GM21528 (cell line): ENCODE measurements around the gene LETM1.

Source experiments
- ATAC-seq: cut with Tn5 transposase; IDR thresholded peaks from one replicate; pipeline ENCODE4 v1.9.1; 2021; ENCODE audit warnings: mild to moderate bottlenecking, moderate library complexity; ENCODE audit not compliant: unreplicated experiment, low FRiP score

Gene LETM1

GRCh38 chr4:1808851-1809753 is 46.9 kb downstream of the LETM1 start:
- ATAC-seq = no peak

DNA sequence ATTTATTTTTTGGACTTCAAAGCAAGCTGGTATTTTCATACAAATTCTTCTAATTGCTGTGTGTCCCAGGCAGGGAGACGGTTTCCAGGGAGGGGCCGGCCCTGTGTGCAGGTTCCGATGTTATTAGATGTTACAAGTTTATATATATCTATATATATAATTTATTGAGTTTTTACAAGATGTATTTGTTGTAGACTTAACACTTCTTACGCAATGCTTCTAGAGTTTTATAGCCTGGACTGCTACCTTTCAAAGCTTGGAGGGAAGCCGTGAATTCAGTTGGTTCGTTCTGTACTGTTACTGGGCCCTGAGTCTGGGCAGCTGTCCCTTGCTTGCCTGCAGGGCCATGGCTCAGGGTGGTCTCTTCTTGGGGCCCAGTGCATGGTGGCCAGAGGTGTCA is 47.6 kb downstream of the LETM1 start:
- ATAC-seq = no peak

- no peak for ATAC-seq
These were observed 48.6 kb downstream of the LETM1 start for GRCh38 chr4:1807332-1807777.

DNA sequence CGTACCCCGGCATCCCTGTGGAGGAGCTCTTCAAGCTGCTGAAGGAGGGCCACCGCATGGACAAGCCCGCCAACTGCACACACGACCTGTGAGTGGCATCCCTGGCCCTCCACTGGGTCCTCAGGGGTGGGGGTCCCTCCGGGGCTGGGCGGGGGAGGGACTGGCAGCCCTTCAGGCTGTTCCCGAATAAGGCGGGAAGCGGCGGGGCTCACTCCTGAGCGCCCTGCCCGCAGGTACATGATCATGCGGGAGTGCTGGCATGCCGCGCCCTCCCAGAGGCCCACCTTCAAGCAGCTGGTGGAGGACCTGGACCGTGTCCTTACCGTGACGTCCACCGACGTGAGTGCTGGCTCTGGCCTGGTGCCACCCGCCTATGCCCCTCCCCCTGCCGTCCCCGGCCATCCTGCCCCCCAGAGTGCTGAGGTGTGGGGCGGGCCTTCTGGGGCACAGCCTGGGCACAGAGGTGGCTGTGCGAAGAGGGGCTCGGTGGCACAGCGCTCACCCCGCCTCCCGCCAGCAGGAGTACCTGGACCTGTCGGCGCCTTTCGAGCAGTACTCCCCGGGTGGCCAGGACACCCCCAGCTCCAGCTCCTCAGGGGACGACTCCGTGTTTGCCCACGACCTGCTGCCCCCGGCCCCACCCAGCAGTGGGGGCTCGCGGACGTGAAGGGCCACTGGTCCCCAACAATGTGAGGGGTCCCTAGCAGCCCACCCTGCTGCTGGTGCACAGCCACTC is 49.2 kb downstream of the LETM1 start:
- no peak for ATAC-seq

- no peak for ATAC-seq
These were observed 49.8 kb downstream of the LETM1 start for GRCh38 chr4:1806223-1806564.

DNA sequence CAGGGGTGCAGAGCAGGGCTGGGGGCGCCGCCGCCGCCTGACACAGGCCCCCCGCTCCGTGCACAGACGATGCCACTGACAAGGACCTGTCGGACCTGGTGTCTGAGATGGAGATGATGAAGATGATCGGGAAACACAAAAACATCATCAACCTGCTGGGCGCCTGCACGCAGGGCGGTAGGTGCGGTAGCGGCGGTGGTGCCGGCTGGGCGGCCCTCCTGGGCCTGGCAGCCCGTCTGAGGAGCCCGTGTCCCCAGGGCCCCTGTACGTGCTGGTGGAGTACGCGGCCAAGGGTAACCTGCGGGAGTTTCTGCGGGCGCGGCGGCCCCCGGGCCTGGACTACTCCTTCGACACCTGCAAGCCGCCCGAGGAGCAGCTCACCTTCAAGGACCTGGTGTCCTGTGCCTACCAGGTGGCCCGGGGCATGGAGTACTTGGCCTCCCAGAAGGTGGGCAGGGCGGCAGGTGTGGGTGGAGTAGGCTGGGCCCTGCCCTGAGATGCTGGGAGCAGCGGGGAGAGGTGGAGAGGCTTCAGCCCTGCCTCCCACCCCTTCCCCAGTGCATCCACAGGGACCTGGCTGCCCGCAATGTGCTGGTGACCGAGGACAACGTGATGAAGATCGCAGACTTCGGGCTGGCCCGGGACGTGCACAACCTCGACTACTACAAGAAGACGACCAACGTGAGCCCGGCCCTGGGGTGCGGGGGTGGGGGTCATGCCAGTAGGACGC is 50.3 kb downstream of the LETM1 start:
- no peak for ATAC-seq

GRCh38 chr4:1804638-1805492 is 51.1 kb downstream of the LETM1 start:
- ATAC-seq = no peak

GRCh38 chr4:1803523-1804423 is 52.2 kb downstream of the LETM1 start:
- ATAC-seq = no peak

DNA sequence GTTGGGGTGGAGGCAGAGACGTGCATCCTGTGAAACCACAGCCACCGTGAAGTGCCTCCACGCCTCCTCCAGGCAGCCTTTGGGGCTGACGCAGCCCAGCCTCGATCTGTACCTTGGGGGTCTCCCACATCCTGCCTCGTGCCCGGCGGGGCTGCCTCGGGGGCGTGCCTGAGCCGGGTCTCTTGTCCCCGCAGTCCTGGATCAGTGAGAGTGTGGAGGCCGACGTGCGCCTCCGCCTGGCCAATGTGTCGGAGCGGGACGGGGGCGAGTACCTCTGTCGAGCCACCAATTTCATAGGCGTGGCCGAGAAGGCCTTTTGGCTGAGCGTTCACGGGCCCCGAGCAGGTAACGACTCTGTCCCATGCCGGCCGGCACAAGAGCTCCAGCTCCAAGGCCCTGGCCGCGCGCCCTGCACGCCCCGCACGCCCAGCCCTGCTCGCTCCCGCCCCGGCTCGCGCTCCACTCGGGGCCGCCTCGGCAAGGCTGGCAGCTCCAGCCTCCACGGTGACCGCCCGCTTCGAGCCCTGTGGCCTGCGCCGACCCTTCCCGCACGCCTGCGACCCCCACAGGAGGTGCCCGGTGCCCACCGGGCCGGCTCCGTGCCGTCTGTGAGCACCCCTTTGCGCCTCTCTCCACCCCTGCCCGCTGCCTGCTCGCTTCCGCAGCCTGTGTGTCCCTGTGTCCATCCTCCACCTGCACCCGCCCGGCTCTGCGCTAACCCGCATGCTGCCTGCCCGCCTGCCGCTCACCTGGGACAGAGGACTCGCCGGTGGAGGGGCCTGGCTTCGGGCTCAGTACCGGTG is 53.0 kb downstream of the LETM1 start:
- ATAC-seq = no peak

DNA sequence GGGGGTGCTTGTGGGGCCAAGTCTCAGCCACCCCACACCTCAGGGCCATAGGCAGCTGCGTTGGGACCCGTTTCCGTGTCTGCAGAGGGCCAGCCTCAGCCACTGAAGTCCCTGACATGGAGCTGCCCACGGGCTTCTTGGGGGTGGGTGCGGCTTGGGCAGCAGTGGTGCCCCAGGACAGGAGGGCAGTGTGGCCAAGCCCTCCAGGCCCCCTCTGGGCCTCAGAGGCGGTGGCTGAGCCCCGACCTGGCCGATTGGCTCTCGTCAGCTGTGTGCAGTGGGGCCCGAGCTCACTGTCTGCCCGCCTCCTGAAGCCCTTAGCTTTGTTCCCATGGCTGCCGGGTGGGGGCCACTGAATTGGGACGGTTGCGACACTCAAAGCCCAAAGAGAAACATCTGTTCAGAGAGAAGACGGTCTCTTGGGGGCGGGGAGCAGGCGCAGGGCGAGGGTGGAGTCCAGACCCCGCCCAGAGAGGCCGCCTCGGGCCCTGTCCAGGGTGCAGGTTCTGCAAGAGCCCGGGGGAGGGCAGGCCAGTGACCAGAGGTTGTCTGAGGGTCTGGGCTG is 53.7 kb downstream of the LETM1 start:
- no peak for ATAC-seq

GRCh38 chr4:1801286-1801958 is 54.5 kb downstream of the LETM1 start:
- no peak for ATAC-seq

DNA sequence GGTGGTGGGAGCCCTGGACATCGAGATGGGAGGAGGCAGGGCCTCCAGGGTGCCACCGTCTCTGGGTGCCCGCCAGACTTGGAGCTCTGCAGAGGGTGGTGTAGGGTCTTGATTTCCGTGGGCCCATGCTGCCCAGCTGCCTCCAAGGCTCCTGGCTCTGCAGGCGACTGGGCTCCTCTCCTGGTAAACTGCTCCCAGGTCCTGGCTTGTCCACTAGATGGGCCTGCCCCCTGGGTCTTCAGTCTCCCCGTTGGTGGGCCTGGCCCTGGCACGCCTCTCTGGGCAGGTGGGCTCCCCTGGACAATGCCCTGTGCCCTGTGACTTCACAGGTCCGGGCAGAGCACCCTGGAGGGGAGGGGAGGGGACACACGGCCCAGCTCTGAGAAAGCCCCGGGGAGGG is 55.2 kb downstream of the LETM1 start:
- ATAC-seq = no peak

GRCh38 chr4:1799387-1800375 is 56.3 kb downstream of the LETM1 start:
- no peak for ATAC-seq

GRCh38 chr4:1798580-1799386 is 57.2 kb downstream of the LETM1 start:
- ATAC-seq = no peak

DNA sequence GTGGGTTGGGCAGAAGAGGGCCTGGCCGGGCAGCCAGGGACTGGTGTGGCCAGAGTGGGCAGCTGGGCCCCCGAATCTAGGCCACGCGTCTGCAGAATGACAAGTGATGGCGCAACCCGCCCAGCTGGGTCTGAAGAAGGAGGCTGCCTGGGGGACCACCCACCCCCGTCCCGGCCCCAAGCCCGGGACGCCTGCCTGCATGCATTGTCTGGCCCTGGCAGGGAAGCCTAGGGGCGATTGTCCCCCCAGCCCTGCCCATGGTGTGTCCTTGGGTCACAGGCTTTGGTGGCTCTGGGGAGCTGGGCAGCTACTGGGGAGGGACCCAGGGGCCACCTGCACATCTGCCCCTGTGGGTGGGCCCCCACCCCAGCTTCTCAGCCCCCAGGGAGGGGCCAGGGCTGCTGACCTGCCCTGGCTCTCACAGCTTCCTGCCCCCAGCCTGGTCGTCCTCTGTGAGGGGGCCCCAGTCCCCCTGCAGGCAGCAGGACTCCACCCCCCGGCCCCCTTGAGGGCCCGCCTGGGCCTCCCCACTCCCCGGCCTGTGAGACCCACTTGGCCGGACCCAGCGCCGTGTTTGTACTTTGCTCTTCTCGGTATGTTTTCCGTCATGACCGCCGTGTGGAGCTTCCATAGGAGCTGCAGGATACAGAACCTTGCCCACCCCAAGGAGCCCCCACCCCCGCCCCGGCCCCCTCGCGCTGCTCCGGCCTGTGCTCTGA is 57.9 kb downstream of the LETM1 start:
- ATAC-seq = no peak
